Thoracic aorta (tissue), 2 donors: ENCODE measurements around the gene NUDT22. TPM values are rescaled to one million over a fixed set of nuclear protein-coding genes. Genes with fewer than 3 reads are reported as not detected.

Source experiments
- ATAC-seq: fragments of 150-250 bp; one replicate; pipeline ENCODE4 v1.8.0; 2017; ENCODE audit warnings: low read depth; ENCODE audit not compliant: insufficient number of reproducible peaks, low FRiP score
- DNase-seq: peaks from one replicate; pipeline ENCODE4 v3.0.0-alpha.2; 2020; ENCODE audit warnings: low spot score
- H3K27ac ChIP-seq, 2 donors: fragments of 200-600 bp; sonication (generic); 1 replicate in 1 of 2; 2 replicates in 1 of 2; pipeline ENCODE4 v1.5.1; 2016; ENCODE audit warnings: mild to moderate bottlenecking in 2 of 2, moderate library complexity in 2 of 2
- H3K27me3 ChIP-seq: fragments of 200-600 bp; sonication (generic); replicated peaks from 2 replicates; pipeline ENCODE4 v1.6.0; 2016; ENCODE audit warnings: mild to moderate bottlenecking; ENCODE audit not compliant: insufficient read depth
- H3K36me3 ChIP-seq: fragments of 200-600 bp; sonication (generic); one replicate; pipeline ENCODE4 v1.5.1; 2016
- H3K4me1 ChIP-seq, 2 donors: fragments of 200-600 bp; sonication (generic); 1 replicate in 1 of 2; 2 replicates in 1 of 2; pipeline versions ENCODE4 v1.5.1 to v1.6.0; 2016; ENCODE audit warnings: low read depth in 2 of 2, mild to moderate bottlenecking in 1 of 2; ENCODE audit not compliant: control insufficient read depth in 1 of 2
- H3K4me3 ChIP-seq: fragments of 200-600 bp; sonication (generic); 2 replicates; pipeline ENCODE4 v1.5.1; 2016; ENCODE audit warnings: mild to moderate bottlenecking
- H3K9me3 ChIP-seq: fragments of 200-600 bp; sonication (generic); 2 replicates; pipeline ENCODE4 v1.5.1; 2016
- CTCF ChIP-seq: fragments of 200-600 bp; sonication (generic); IDR thresholded peaks from one replicate; pipeline ENCODE4 v1.5.1; 2019; ENCODE audit warnings: antibody characterized with exemption
- total RNA-seq, 2 donors: library from RNA; depleted of rRNA; stranded (reverse); fragments of >200 nt; gene quantifications; one replicate each; pipeline versions ENCODE4 v1.1.0 to v1.2.3, GENCODE V29; 2016

The NUDT22 gene
- total RNA-seq, 2 donors from 2014 or later, result 52.3 to 61.6 TPM

DNA sequence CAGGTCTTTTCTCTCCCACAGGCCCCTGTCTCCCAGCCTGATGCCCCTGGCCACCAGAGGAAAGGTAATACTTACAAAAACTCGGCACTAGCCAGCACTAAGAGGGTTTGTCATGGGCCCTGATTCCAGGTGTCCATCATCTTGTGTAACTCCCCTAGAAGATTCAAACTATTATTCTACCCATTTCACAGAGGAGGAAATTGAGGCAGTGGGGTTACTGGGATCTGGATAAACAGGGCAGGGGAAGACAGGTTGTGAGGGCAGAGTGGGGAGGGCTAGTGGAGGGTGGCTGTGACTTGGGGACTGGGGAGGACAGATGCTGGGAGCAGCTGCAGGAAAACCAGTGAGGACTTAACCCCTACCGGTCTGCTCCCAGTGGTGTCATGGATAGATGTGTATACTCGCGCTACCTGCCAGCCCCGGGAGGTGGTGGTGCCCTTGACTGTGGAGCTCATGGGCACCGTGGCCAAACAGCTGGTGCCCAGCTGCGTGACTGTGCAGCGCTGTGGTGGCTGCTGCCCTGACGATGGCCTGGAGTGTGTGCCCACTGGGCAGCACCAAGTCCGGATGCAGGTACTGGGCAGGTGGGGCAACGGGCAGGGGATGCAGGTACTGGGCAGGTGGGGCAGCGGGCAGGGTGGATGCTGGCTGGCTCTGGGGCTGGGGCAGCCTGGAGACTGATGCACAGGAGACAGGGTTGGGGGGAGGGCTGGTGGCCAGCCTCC is 9.5 kb downstream of the NUDT22 start:
- H3K27ac ChIP-seq, result peak overlapping the region; percentile 85 to 91
- no peak for ATAC-seq
- no peak for DNase-seq
- H3K36me3 ChIP-seq, result peaks cover 11% of the 10 kb centered on the region
- peak overlapping the region; percentile 88 for H3K4me3 ChIP-seq
- peaks cover 26 to 55% of the 10 kb centered on the region in 2 donors for H3K4me1 ChIP-seq
- no peaks in the 10 kb centered on the region for H3K9me3 ChIP-seq
- no peaks in the 10 kb centered on the region for H3K27me3 ChIP-seq
- no peak for TF ChIP-seq CTCF

GRCh38 chr11:64237484-64237951 is 11.4 kb downstream of the NUDT22 start:
- Histone ChIP-seq H3K27ac (no peak overlapping the region), H3K9me3 (no peaks in the 10 kb centered on the region), H3K36me3 (peaks cover 11% of the 10 kb centered on the region), H3K4me3 (no peak overlapping the region), H3K4me1 (peaks cover 23 to 46% of the 10 kb centered on the region in 2 donors), H3K27me3 (no peaks in the 10 kb centered on the region)
- DNase-seq, result no peak
- ATAC-seq, result no peak
- no peak for TF ChIP-seq CTCF

- no peak for DNase-seq
- H3K9me3 ChIP-seq, result no peaks in the 10 kb centered on the region
- H3K36me3 ChIP-seq, result peaks cover 11% of the 10 kb centered on the region
- H3K27me3 ChIP-seq, result no peaks in the 10 kb centered on the region
- ATAC-seq, result no peak
- H3K27ac ChIP-seq, result no peak overlapping the region
- peaks cover 25 to 46% of the 10 kb centered on the region in 2 donors for H3K4me1 ChIP-seq
- TF ChIP-seq CTCF, result no peak
- H3K4me3 ChIP-seq, result no peak overlapping the region
These were observed 12.0 kb downstream of the NUDT22 start for GRCh38 chr11:64238076-64238475.

- no peak for ATAC-seq
- H3K9me3 ChIP-seq, result no peaks in the 10 kb centered on the region
- no peak overlapping the region for H3K4me3 ChIP-seq
- no peak for DNase-seq
- H3K36me3 ChIP-seq, result peaks cover 19% of the 10 kb centered on the region
- H3K27ac ChIP-seq, result no peak overlapping the region
- no peaks in the 10 kb centered on the region for H3K27me3 ChIP-seq
- no peak for TF ChIP-seq CTCF
- H3K4me1 ChIP-seq, result peaks cover 18 to 41% of the 10 kb centered on the region in 2 donors
These were observed 12.9 kb downstream of the NUDT22 start for GRCh38 chr11:64238999-64239398.

DNA sequence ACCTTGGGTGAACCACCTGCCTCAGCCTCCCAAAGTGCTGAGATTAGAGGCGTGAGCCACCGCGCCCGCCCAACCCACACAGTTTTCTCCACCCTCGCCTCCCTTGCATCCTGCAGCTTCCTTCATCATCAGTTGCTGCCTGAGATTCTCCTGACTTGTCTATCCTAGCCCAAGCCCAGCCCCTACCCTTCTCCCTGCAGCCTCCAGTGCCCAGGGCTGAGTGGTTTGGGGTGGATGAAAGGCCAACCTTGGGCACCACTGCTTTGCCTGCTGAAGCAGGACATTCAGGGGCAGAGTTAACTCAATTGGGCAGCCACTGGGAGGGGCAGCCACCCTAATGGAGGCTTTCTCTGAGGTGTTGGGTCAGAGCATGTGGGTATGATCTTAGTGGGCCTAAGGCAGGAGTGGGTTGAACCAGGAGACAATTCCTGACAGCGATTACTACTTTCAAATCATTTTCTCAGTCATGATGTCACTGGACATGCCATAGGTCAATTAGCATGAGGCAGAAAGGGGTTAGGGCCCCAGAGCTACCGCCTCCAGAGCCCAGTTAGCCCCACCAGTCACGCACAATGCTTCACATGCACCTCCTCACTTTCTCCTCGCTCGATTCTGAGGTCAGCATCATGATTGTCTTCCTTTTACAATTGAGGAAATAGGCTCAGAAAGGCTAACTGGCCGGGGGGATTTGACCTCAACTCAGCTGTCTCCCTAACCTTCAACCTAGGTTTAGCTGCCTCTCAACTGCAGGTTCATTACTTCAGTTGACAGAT is 13.8 kb downstream of the NUDT22 start:
- DNase-seq, result no peak
- TF ChIP-seq CTCF, result no peak
- Histone ChIP-seq H3K4me3 (peak overlapping the region; percentile 92), H3K27me3 (no peaks in the 10 kb centered on the region), H3K9me3 (no peaks in the 10 kb centered on the region), H3K27ac (peak overlapping the region; percentile 94 to 99), H3K4me1 (peaks cover 19 to 42% of the 10 kb centered on the region in 2 donors), H3K36me3 (peaks cover 19% of the 10 kb centered on the region)
- no peak for ATAC-seq
